Fibroblast of the aortic adventitia (primary cell): Measurements from ENCODE around the gene BCL11B. TPM values are rescaled to one million over a fixed set of nuclear protein-coding genes. Genes with fewer than 3 reads are reported as not detected.

Experiments used
- DNase-seq: peaks from one replicate; pipeline ENCODE4 v3.0.0-alpha.2; 2010; ENCODE audit warnings: low read depth
- H3K4me3 ChIP-seq: 2 replicates; pipeline ENCODE4 v1.5.1; 2011; ENCODE audit warnings: low read depth, mild to moderate bottlenecking, control low read depth, low read length, moderate library complexity
- total RNA-seq: library from RNA; depleted of rRNA; stranded (reverse); fragments of >200 nt; gene quantifications from 2 replicates; pipeline ENCODE4 v1.2.3, GENCODE V29; 2012; ENCODE audit warnings: low replicate concordance
- TF ChIP-seq, protein P1 (sequence below): IDR thresholded peaks from 2 replicates; pipeline ENCODE4 v1.5.1; 2011; ENCODE audit warnings: mild to moderate bottlenecking, low read length, control low read depth, inconsistent platforms; ENCODE audit not compliant: insufficient read depth

BCL11B gene
- total RNA-seq, 1 donor: 0.09 TPM

- TF ChIP-seq, protein P1, sequence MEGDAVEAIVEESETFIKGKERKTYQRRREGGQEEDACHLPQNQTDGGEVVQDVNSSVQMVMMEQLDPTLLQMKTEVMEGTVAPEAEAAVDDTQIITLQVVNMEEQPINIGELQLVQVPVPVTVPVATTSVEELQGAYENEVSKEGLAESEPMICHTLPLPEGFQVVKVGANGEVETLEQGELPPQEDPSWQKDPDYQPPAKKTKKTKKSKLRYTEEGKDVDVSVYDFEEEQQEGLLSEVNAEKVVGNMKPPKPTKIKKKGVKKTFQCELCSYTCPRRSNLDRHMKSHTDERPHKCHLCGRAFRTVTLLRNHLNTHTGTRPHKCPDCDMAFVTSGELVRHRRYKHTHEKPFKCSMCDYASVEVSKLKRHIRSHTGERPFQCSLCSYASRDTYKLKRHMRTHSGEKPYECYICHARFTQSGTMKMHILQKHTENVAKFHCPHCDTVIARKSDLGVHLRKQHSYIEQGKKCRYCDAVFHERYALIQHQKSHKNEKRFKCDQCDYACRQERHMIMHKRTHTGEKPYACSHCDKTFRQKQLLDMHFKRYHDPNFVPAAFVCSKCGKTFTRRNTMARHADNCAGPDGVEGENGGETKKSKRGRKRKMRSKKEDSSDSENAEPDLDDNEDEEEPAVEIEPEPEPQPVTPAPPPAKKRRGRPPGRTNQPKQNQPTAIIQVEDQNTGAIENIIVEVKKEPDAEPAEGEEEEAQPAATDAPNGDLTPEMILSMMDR: no peak
- no peak overlapping the region for H3K4me3 ChIP-seq
- DNase-seq: no peak
Measured at GRCh38 chr14:99235582-99236320, 36.2 kb downstream of the BCL11B start.

- H3K4me3 ChIP-seq: no peak overlapping the region
- DNase-seq: no peak
- TF ChIP-seq, protein P1: no peak
Measured at GRCh38 chr14:99234961-99235571, 36.9 kb downstream of the BCL11B start.

DNA sequence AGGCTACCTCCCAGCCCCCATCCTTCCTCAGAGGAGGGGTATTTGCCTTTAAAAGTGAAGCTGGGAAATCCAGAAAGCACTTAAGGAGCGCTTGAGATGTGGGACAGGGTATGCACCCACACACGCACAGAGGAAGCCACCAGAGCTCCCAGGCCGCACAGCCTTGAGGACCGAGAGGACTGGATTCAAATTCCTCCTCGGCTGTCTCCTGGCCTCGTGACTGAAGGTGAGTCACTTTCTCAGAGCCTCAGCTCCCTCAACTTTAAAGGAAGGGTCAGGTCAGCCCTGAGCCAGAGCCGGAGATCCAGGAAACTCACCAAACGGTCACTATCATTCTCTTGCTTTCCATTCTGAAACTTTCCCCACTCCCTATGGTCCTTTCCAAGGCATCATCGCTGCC lies 37.6 kb downstream of the BCL11B start:
- H3K4me3 ChIP-seq: no peak overlapping the region
- TF ChIP-seq, protein P1: no peak

GRCh38 chr14:99233222-99234035 lies 38.6 kb downstream of the BCL11B start:
- DNase-seq: no peak
- TF ChIP-seq, protein P1: no peak

More for the DNA sequence above, 37.6 kb downstream of the BCL11B start:
- DNase-seq: no peak

GRCh38 chr14:99232714-99233214 lies 39.2 kb downstream of the BCL11B start:
- H3K4me3 ChIP-seq: no peak overlapping the region
- TF ChIP-seq, protein P1: no peak
- no peak for DNase-seq

More at GRCh38 chr14:99233222-99234035, 38.6 kb downstream of the BCL11B start:
- H3K4me3 ChIP-seq: no peak overlapping the region

DNA sequence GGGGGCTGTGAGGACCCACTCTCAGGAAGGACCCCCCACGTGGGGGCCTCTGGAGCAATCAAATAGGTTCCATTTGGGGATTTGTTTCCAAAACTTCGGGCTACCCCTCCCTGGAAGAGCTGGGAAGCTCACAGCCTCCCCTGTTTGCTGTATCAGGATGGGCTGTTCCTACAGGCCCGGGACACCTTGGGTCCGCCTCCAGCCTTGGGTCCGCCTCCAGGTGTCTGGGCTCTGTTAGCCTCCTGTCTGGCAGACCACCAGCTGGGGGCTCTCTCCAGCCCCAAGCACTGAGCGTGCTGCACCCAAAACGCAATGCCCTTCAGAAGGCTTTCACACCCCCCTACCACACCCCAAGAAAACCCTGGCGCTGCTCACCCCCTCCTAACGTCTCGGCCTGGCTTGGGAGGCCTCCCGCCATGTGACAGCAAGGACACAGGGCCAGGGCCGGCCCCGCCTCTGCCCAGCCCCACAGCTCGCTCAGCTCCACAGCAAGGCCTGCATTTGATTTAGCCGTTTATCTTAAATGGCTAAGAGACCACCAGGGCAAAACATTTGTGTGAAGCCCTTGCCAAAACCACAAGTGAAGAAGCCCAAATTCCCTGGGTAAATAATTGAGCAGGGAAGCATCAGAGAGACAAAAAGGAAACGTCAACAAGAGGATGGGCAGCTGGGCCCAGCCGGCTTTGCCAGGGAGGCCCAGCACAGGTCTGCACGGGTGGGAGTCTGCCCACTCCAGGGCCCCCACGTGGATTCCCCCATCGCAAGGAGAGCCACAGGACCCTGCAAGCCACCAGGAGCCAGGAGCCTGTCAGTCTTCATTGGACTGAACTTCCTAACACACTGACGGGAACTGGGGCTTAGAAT lies 39.9 kb downstream of the BCL11B start:
- no peak overlapping the region for H3K4me3 ChIP-seq
- TF ChIP-seq, protein P1: no peak
- DNase-seq: no peak
